RWPE1 (cell line): ENCODE results near the gene ZNF804B.

ENCODE experiments used
- CTCF ChIA-PET: fragments of 350-600 bp; sonication (Branson Sonifier 250); formaldehyde crosslinking; extraction: SDS; loops from one replicate; lab custom pipeline; 2021; lab: Yijun Ruan, JAX
- POLR2A ChIA-PET: fragments of 400-600 bp; formaldehyde crosslinking; extraction: SDS; loops from one replicate; lab custom pipeline; 2020; ENCODE audit warnings: antibody characterized with exemption; ENCODE audit not compliant: low non-redundant PET; lab: Yijun Ruan, JAX
- DNase-seq: peaks from one replicate; pipeline ENCODE4 v3.0.0; 2012; ENCODE audit warnings: low spot score
- H3K27ac ChIP-seq: fragments of 450-650 bp; 2 replicates; pipeline ENCODE4 v1.5.1; 2017
- CTCF ChIP-seq: fragments of 450-650 bp; conservative IDR thresholded peaks from 2 replicates; pipeline ENCODE4 v1.5.1; 2017; ENCODE audit warnings: low read depth, mild to moderate bottlenecking

The ZNF804B gene

GRCh38 chr7:89238156-89238555, 478.7 kb downstream of the ZNF804B start:
- POLR2A ChIA-PET: no interaction called here
- TF ChIP-seq CTCF: no peak
- no peak overlapping the region for H3K27ac ChIP-seq
- DNase-seq: peak; percentile 5
- CTCF ChIA-PET: no interaction called here

- ChIA-PET CTCF (no interaction called here), POLR2A (no interaction called here)
- no peak overlapping the region for H3K27ac ChIP-seq
- no peak for DNase-seq
- TF ChIP-seq CTCF: no peak
Observed at GRCh38 chr7:89246196-89246595, 486.7 kb downstream of the ZNF804B start.

- TF ChIP-seq CTCF: no peak
- no peak for DNase-seq
- H3K27ac ChIP-seq: no peak overlapping the region
- ChIA-PET POLR2A (no interaction called here), CTCF (interaction anchor here (0.7 kb wide), 1 partner anchor 291 kb away, joined by 3 read pairs; no protein-coding TSS in a partner anchor)
Observed at GRCh38 chr7:89247207-89247606, 487.7 kb downstream of the ZNF804B start.

- ChIA-PET POLR2A (no interaction called here), CTCF (interaction anchor here (0.6 kb wide), 1 partner anchor 1488 kb away, joined by 3 read pairs; no protein-coding TSS in a partner anchor)
- no peak for TF ChIP-seq CTCF
- no peak for DNase-seq
- H3K27ac ChIP-seq: no peak overlapping the region
Observed at GRCh38 chr7:89259085-89259484, 499.6 kb downstream of the ZNF804B start.

- no peak for TF ChIP-seq CTCF
- H3K27ac ChIP-seq: no peak overlapping the region
- ChIA-PET CTCF (no interaction called here), POLR2A (no interaction called here)
- no peak for DNase-seq
Observed at GRCh38 chr7:89264126-89264525, 504.6 kb downstream of the ZNF804B start.

- ChIA-PET POLR2A (no interaction called here), CTCF (no interaction called here)
- no peak overlapping the region for H3K27ac ChIP-seq
- no peak for TF ChIP-seq CTCF
- DNase-seq: no peak
Observed at GRCh38 chr7:89265631-89266030, 506.1 kb downstream of the ZNF804B start.
